ENCODE results near the gene RGS8.

The RGS8 gene

GRCh38 chr1:182650678-182651338 is 33.6 kb downstream of the RGS8 start:
- TF ChIP-seq TARDBP (IDR thresholded peaks at IDR 0.05) = no peak
- TF ChIP-seq PKNOX1 (IDR thresholded peaks at IDR 0.05) = no peak
- no peak for TF ChIP-seq L3MBTL2 (conservative IDR thresholded peaks at IDR 0.05)
- no peak for TF ChIP-seq ARNT (IDR thresholded peaks at IDR 0.05)
- ChIA-PET POLR2A (no interaction called here), CTCF (no interaction called here)
- no peak for DNase-seq (ENCODE audit: extremely low spot score)

- POLR2A ChIA-PET = interaction anchor here (0.8 kb wide), 1 partner anchor 18 kb away, joined by 7 read pairs; no protein-coding TSS in a partner anchor
- CTCF ChIA-PET = no interaction called here
Measured at GRCh38 chr1:182649041-182649440, 35.3 kb downstream of the RGS8 start.

GRCh38 chr1:182646739-182647138 is 37.6 kb downstream of the RGS8 start:
- POLR2A ChIA-PET = no interaction called here
- no peak for DNase-seq (ENCODE audit: extremely low spot score)
- no peak for TF ChIP-seq L3MBTL2 (conservative IDR thresholded peaks at IDR 0.05)
- no peak for TF ChIP-seq SP1 (IDR thresholded peaks at IDR 0.05)
- no peak for TF ChIP-seq BHLHE40 (IDR thresholded peaks at IDR 0.05; ENCODE audit: borderline replicate concordance)
- TF ChIP-seq TARDBP (IDR thresholded peaks at IDR 0.05) = no peak
- no peak for TF ChIP-seq LEF1 (IDR thresholded peaks at IDR 0.05; ENCODE audit: borderline replicate concordance)
- TF ChIP-seq ARNT (IDR thresholded peaks at IDR 0.05) = no peak
- no peak for TF ChIP-seq ZNF384 (IDR thresholded peaks at IDR 0.05)
- no peak for TF ChIP-seq NFRKB (IDR thresholded peaks at IDR 0.05)
- TF ChIP-seq FOXA1 (IDR thresholded peaks at IDR 0.05) = no peak
- no peak for TF ChIP-seq FOXM1 (IDR thresholded peaks at IDR 0.05; ENCODE audit: borderline replicate concordance)
- TF ChIP-seq CTBP1 (IDR thresholded peaks at IDR 0.05; ENCODE audit: borderline replicate concordance) = no peak
- no peak for TF ChIP-seq PKNOX1 (IDR thresholded peaks at IDR 0.05)
- TF ChIP-seq FOXK2 (IDR thresholded peaks at IDR 0.05) = no peak
- CTCF ChIA-PET = no interaction called here

More at GRCh38 chr1:182649041-182649440, 35.3 kb downstream of the RGS8 start:
- no peak for TF ChIP-seq FOXK2 (IDR thresholded peaks at IDR 0.05)
- TF ChIP-seq TARDBP (IDR thresholded peaks at IDR 0.05) = no peak
- no peak for TF ChIP-seq PKNOX1 (IDR thresholded peaks at IDR 0.05)
- TF ChIP-seq FOXA1 (IDR thresholded peaks at IDR 0.05) = no peak
- no peak for TF ChIP-seq NFRKB (IDR thresholded peaks at IDR 0.05)
- no peak for TF ChIP-seq HDGF (IDR thresholded peaks at IDR 0.05; ENCODE audit: borderline replicate concordance)
- TF ChIP-seq SUZ12 (IDR thresholded peaks at IDR 0.05) = no peak
- TF ChIP-seq ARNT (IDR thresholded peaks at IDR 0.05) = no peak
- no peak for TF ChIP-seq BHLHE40 (IDR thresholded peaks at IDR 0.05; ENCODE audit: borderline replicate concordance)
- no peak for TF ChIP-seq L3MBTL2 (conservative IDR thresholded peaks at IDR 0.05)
- TF ChIP-seq LEF1 (IDR thresholded peaks at IDR 0.05; ENCODE audit: borderline replicate concordance) = no peak
- no peak for TF ChIP-seq FOXM1 (IDR thresholded peaks at IDR 0.05; ENCODE audit: borderline replicate concordance)
- no peak for TF ChIP-seq ZNF384 (IDR thresholded peaks at IDR 0.05)
- TF ChIP-seq SP1 (IDR thresholded peaks at IDR 0.05) = no peak
- no peak for DNase-seq (ENCODE audit: extremely low spot score)

GRCh38 chr1:182644886-182645285 is 39.5 kb downstream of the RGS8 start:
- ChIA-PET CTCF (no interaction called here), POLR2A (interaction anchor here (0.6 to 2.5 kb wide), 2 partner anchors 29 to 49 kb away, joined by 3 to 8 read pairs; no protein-coding TSS in a partner anchor)
- TF ChIP-seq L3MBTL2 (conservative IDR thresholded peaks at IDR 0.05) (no peak), FOXM1 (IDR thresholded peaks at IDR 0.05; ENCODE audit: borderline replicate concordance) (no peak), HDGF (IDR thresholded peaks at IDR 0.05; ENCODE audit: borderline replicate concordance) (no peak), CTBP1 (IDR thresholded peaks at IDR 0.05; ENCODE audit: borderline replicate concordance) (no peak), LEF1 (IDR thresholded peaks at IDR 0.05; ENCODE audit: borderline replicate concordance) (no peak), NFRKB (IDR thresholded peaks at IDR 0.05) (no peak), ZNF384 (IDR thresholded peaks at IDR 0.05) (no peak), TARDBP (IDR thresholded peaks at IDR 0.05) (no peak), FOXA1 (IDR thresholded peaks at IDR 0.05) (no peak), BHLHE40 (IDR thresholded peaks at IDR 0.05; ENCODE audit: borderline replicate concordance) (no peak), PKNOX1 (IDR thresholded peaks at IDR 0.05) (no peak), FOXK2 (IDR thresholded peaks at IDR 0.05) (no peak), ARNT (IDR thresholded peaks at IDR 0.05) (no peak)
- no peak for DNase-seq (ENCODE audit: extremely low spot score)

- POLR2A ChIA-PET = interaction anchor here (2.5 kb wide), 1 partner anchor 28 kb away, joined by 8 read pairs; no protein-coding TSS in a partner anchor
- no peak for TF ChIP-seq CTBP1 (IDR thresholded peaks at IDR 0.05; ENCODE audit: borderline replicate concordance)
- no peak for TF ChIP-seq FOXA1 (IDR thresholded peaks at IDR 0.05)
- no peak for TF ChIP-seq LEF1 (IDR thresholded peaks at IDR 0.05; ENCODE audit: borderline replicate concordance)
- TF ChIP-seq SP1 (IDR thresholded peaks at IDR 0.05) = no peak
- TF ChIP-seq FOXK2 (IDR thresholded peaks at IDR 0.05) = no peak
- TF ChIP-seq ELF4 (IDR thresholded peaks at IDR 0.05) = no peak
- no peak for TF ChIP-seq TARDBP (IDR thresholded peaks at IDR 0.05)
- no peak for TF ChIP-seq HDGF (IDR thresholded peaks at IDR 0.05; ENCODE audit: borderline replicate concordance)
- no peak for DNase-seq (ENCODE audit: extremely low spot score)
- CTCF ChIA-PET = interaction anchor here (1.2 kb wide), 1 partner anchor 19 kb away, joined by 3 read pairs; no protein-coding TSS in a partner anchor
Measured at GRCh38 chr1:182643699-182644098, 40.7 kb downstream of the RGS8 start.

Measured in HEK293T (cell line).